ENCODE measurements around the gene CD84. TPM values are rescaled to one million over a fixed set of nuclear protein-coding genes. Genes with fewer than 3 reads are reported as not detected.
A peak's percentile ranks its signal among the peaks of the same experiment; 100 is the strongest.

CD84 gene
- total and polyA plus RNA-seq, 2 donors (not counting 1 experiment from before 2014, with no cell fraction given), result 19.8 to 63.9 TPM

- no peak for TF ChIP-seq EZH2 (IDR thresholded peaks at IDR 0.05; ENCODE audit: borderline replicate concordance, insufficient read depth, low read depth, low read length, poor library complexity, severe bottlenecking)
- no peak for TF ChIP-seq CTCF (IDR thresholded peaks at IDR 0.05)
- WGBS (ENCODE audit: insufficient coverage), result 86% methylated on average over 3 of the region's 3 CpGs
- H3K4me3 Mint-ChIP-seq, result no peak overlapping the region
- Histone ChIP-seq H4K20me1 (ENCODE audit: control insufficient read depth, insufficient read depth, low read length, poor library complexity, severe bottlenecking) (no peaks in the 10 kb centered on the region), H3K9ac (ENCODE audit: low read length) (no peak overlapping the region), H3K4me3 (ENCODE audit: control extremely low read depth in 1 of 5, extremely low read depth in 1 of 5, insufficient read depth in 1 of 5, low read depth in 2 of 5, low read length in 4 of 5) (no peak overlapping the region), H3K79me2 (ENCODE audit: control insufficient read depth, insufficient read depth, low read length) (peaks cover 27% of the 10 kb centered on the region), H3K9me3 (ENCODE audit: control extremely low read depth in 1 of 3, control insufficient read depth in 2 of 3, insufficient read depth in 1 of 3, low read length in 2 of 3) (peaks cover 0 to 3% (median 0%) of the 10 kb centered on the region in 3 donors), H3K27me3 (replicated peaks in 1 of 4; ENCODE audit: control extremely low read depth in 1 of 4, control insufficient read depth in 3 of 4, insufficient read depth in 4 of 4, low read length in 3 of 4) (no peaks in the 10 kb centered on the region), H3K4me2 (replicated peaks; ENCODE audit: low read depth, low read length, poor library complexity, severe bottlenecking) (peak overlapping the region; percentile 7), H2AFZ (ENCODE audit: insufficient read depth, low read depth, low read length, poor library complexity, severe bottlenecking) (no peak overlapping the region), H3K27ac (ENCODE audit: low read length in 2 of 2) (peak overlapping the region; percentile 85 to 93), H3K36me3 (replicated peaks in 1 of 2; ENCODE audit: control extremely low read depth in 1 of 2, control insufficient read depth in 1 of 2, extremely low read depth in 1 of 2, insufficient read depth in 2 of 2, low read length in 1 of 2) (peaks cover 10 to 83% of the 10 kb centered on the region in 2 experiments), H3K4me1 (ENCODE audit: control insufficient read depth in 2 of 2, insufficient read depth in 2 of 2, low read length in 2 of 2) (peaks cover 61 to 65% of the 10 kb centered on the region in 2 donors)
- CTCF ChIA-PET, result no interaction called here
- no peaks in the 10 kb centered on the region for H3K27me3 Mint-ChIP-seq
- H3K27ac Mint-ChIP-seq, result no peak overlapping the region
- H3K4me1 Mint-ChIP-seq, result peaks cover 22% of the 10 kb centered on the region
- DNase-seq (no peak), ATAC-seq (ENCODE audit: low read depth) (no peak)
- POLR2A ChIA-PET, result no interaction called here
- H3K9me3 Mint-ChIP-seq (ENCODE audit: insufficient read depth), result no peaks in the 10 kb centered on the region
- intact Hi-C loops (cut with micrococcal nuclease), result no loop called here
Observed at GRCh38 chr1:160491981-160492380, 87.3 kb downstream of the CD84 start.

Other genes with a start within 250 kb of the CD84 start
- 168 and 180 TPM in 2 replicates for gene COPA, start 236.2 kb downstream of the CD84 start, total RNA-seq
- 37.9 and 39.1 TPM in 2 replicates for gene COPA, start 236.2 kb downstream of the CD84 start, polyA plus RNA-seq
- gene NCSTN, start 236.1 kb downstream of the CD84 start, total RNA-seq, result 95.1 and 110 TPM in 2 replicates
- gene NCSTN, start 236.1 kb downstream of the CD84 start, polyA plus RNA-seq, result 110 and 113 TPM in 2 replicates
- gene NHLH1, start 212.4 kb downstream of the CD84 start, total RNA-seq, result 0.39 and 0.63 TPM in 2 replicates
- gene NHLH1, start 212.4 kb downstream of the CD84 start, polyA plus RNA-seq, result 0.27 and 0.39 TPM in 2 replicates
- 14.4 and 14.5 TPM in 2 replicates for gene VANGL2, start 178.9 kb downstream of the CD84 start, total RNA-seq
- gene VANGL2, start 178.9 kb downstream of the CD84 start, polyA plus RNA-seq, result 0.48 and 0.75 TPM in 2 replicates
- 64.8 and 64.9 TPM in 2 replicates for gene SLAMF6, start 56.2 kb downstream of the CD84 start, total RNA-seq
- gene SLAMF6, start 56.2 kb downstream of the CD84 start, polyA plus RNA-seq, result 50.5 and 79.6 TPM in 2 replicates
- gene SLAMF1, start 67.5 kb upstream of the CD84 start, total RNA-seq, result 42.3 and 45.6 TPM in 2 replicates
- 19.2 and 20.7 TPM in 2 replicates for gene SLAMF1, start 67.5 kb upstream of the CD84 start, polyA plus RNA-seq
- gene CD48, start 132.3 kb upstream of the CD84 start, total RNA-seq, result 252 and 255 TPM in 2 replicates
- 422 and 428 TPM in 2 replicates for gene CD48, start 132.3 kb upstream of the CD84 start, polyA plus RNA-seq
- 51.6 and 52.6 TPM in 2 replicates for gene SLAMF7, start 159.8 kb upstream of the CD84 start, total RNA-seq
- 12.4 and 13.1 TPM in 2 replicates for gene SLAMF7, start 159.8 kb upstream of the CD84 start, polyA plus RNA-seq
- gene LY9, start 216.7 kb upstream of the CD84 start, total RNA-seq, result 365 and 367 TPM in 2 replicates
- 252 and 301 TPM in 2 replicates for gene LY9, start 216.7 kb upstream of the CD84 start, polyA plus RNA-seq